Measurements from ENCODE around the gene ATP1B4.

DNA sequence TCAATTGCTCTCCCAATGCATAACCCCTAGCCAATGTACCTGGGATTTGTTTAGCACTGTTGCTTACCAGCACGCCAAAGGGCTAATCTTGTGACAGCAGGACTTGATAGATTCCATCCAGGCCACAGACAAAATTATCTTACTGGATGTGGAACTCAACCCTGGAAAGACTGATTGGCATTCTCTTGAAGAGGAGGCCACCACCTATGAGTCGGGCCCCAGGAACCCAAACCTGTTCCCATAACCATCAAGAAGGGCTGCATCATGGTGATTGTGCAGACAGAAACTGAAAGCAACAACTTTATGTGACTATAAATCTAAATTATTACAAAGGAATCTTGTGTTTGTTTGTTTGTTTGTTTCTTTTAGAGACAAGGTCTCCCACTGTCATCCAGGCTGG is 30.8 kb upstream of the ATP1B4 start:
- no peak for TF ChIP-seq CTCF (IDR thresholded peaks at IDR 0.05; ENCODE audit: borderline replicate concordance, extremely low read depth, low read length, poor library complexity, severe bottlenecking)
- TF ChIP-seq EZH2 (IDR thresholded peaks at IDR 0.05; ENCODE audit: borderline replicate concordance, low read depth, low read length, severe bottlenecking), result no peak

Data from DND-41 (cell line).